ENCODE measurements around the gene HLA-C.

HLA-C gene

DNA sequence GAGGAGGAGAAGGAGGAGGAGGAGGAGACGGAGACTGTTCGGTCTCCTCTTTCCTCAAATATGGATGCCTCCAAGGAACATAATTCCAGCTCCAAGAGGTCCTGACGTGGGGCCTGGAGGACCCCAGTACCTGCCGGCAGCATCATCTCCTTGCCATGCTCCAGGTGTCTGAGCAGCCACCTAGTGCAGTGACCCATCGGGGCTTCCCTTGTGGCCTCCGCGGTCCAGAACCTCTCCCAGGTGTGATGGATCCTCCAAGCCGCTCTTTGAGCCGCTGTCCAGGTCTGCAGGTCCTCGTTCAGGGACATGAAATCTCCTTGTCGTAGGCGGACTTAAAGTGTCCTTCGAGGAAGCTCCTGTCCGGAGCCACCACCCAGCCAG, 35.8 kb upstream of the HLA-C start:
- no peak for DNase-seq (ENCODE audit: extremely low spot score)
- TF ChIP-seq, protein P1, sequence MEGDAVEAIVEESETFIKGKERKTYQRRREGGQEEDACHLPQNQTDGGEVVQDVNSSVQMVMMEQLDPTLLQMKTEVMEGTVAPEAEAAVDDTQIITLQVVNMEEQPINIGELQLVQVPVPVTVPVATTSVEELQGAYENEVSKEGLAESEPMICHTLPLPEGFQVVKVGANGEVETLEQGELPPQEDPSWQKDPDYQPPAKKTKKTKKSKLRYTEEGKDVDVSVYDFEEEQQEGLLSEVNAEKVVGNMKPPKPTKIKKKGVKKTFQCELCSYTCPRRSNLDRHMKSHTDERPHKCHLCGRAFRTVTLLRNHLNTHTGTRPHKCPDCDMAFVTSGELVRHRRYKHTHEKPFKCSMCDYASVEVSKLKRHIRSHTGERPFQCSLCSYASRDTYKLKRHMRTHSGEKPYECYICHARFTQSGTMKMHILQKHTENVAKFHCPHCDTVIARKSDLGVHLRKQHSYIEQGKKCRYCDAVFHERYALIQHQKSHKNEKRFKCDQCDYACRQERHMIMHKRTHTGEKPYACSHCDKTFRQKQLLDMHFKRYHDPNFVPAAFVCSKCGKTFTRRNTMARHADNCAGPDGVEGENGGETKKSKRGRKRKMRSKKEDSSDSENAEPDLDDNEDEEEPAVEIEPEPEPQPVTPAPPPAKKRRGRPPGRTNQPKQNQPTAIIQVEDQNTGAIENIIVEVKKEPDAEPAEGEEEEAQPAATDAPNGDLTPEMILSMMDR (IDR thresholded peaks at IDR 0.05; ENCODE audit: control extremely low read depth, extremely low read depth, low read depth, missing control alignments), result no peak
- ChIA-PET POLR2A (no interaction called here), CTCF (interaction anchor here (1.1 to 2.5 kb wide), 6 partner anchors 16 to 135 kb away, joined by 3 to 9 read pairs (median 4); no protein-coding TSS in a partner anchor)

GRCh38 chr6:31305703-31306219, 33.9 kb upstream of the HLA-C start:
- ChIA-PET POLR2A (no interaction called here), CTCF (interaction anchor here (1.2 kb wide), 1 partner anchor 17 kb away, joined by 3 read pairs; no protein-coding TSS in a partner anchor)
- TF ChIP-seq, protein P1 (IDR thresholded peaks at IDR 0.05; ENCODE audit: control extremely low read depth, extremely low read depth, low read depth, missing control alignments), result no peak
- DNase-seq (ENCODE audit: extremely low spot score), result no peak

- DNase-seq (ENCODE audit: extremely low spot score), result no peak
- TF ChIP-seq, protein P1 (IDR thresholded peaks at IDR 0.05; ENCODE audit: control extremely low read depth, extremely low read depth, low read depth, missing control alignments), result no peak
- CTCF ChIA-PET, result interaction anchor here (0.6 to 1.4 kb wide), 6 partner anchors 8 to 107 kb away, joined by 3 to 5 read pairs (median 4); no protein-coding TSS in a partner anchor
These were observed 32.8 kb upstream of the HLA-C start for GRCh38 chr6:31304683-31305082.

DNA sequence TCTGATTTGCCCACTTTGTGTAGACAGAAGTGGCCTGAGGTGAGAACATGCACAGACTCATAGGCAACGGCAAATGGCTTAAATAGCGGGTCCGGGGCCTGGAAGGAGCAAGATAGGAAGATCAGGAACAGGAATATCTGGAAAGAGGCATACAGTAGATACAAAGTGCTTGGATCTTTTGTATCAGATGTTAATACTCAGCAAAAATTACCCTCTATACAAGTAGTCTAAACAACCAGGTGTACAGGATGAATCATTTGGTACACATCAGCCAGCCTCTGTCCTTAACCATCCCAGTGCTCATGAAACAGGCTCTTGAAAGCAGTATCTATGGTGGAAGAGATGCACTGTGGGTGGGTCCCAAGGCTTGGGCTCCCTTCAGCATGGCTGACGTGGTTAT, 28.9 kb upstream of the HLA-C start:
- no peak for DNase-seq (ENCODE audit: extremely low spot score)
- POLR2A ChIA-PET, result no interaction called here
- CTCF ChIA-PET, result no interaction called here

More at GRCh38 chr6:31304683-31305082, 32.8 kb upstream of the HLA-C start:
- POLR2A ChIA-PET, result interaction anchor here (0.9 kb wide), 1 partner anchor 49 kb away, joined by 3 read pairs; no protein-coding TSS in a partner anchor

DNA sequence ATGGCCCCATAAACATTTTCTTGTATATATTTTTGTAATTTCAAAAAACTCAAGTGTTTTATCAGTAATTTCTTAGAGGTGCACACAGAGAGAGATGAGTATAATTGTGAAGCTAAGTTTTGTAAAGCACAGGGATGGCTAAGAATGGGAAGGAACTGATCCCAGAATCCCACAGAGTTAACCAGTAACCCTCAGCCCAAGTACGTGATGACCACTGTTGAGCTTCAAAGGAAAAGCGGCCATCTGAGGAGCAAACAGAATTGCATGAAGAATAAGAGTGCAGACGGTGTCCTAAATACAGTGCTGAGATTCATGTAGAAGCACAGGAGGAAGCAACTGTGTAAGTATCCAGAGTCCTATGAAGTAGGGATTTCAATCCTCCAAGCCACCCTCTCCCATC, 28.1 kb upstream of the HLA-C start:
- TF ChIP-seq, protein P1 (IDR thresholded peaks at IDR 0.05; ENCODE audit: control extremely low read depth, extremely low read depth, low read depth, missing control alignments), result no peak
- CTCF ChIA-PET, result interaction anchor here (1.2 kb wide), 1 partner anchor 9 kb away, joined by 3 read pairs; no protein-coding TSS in a partner anchor
- POLR2A ChIA-PET, result no interaction called here
- no peak for DNase-seq (ENCODE audit: extremely low spot score)

More for the DNA sequence above, 28.9 kb upstream of the HLA-C start:
- TF ChIP-seq, protein P1 (IDR thresholded peaks at IDR 0.05; ENCODE audit: control extremely low read depth, extremely low read depth, low read depth, missing control alignments), result no peak

GRCh38 chr6:31299511-31299910, 27.6 kb upstream of the HLA-C start:
- no peak for DNase-seq (ENCODE audit: extremely low spot score)
- CTCF ChIA-PET, result interaction anchor here (1.2 kb wide), 1 partner anchor 8 kb away, joined by 3 read pairs; no protein-coding TSS in a partner anchor
- TF ChIP-seq, protein P1 (IDR thresholded peaks at IDR 0.05; ENCODE audit: control extremely low read depth, extremely low read depth, low read depth, missing control alignments), result no peak
- POLR2A ChIA-PET, result no interaction called here
